ENCODE results near the gene TEX38.
"Not testable (repeated sequence)": the region's sequence is repeated elsewhere in the genome, so short reads cannot be mapped to it uniquely, and the experiment has no call there.

TEX38 gene

DNA sequence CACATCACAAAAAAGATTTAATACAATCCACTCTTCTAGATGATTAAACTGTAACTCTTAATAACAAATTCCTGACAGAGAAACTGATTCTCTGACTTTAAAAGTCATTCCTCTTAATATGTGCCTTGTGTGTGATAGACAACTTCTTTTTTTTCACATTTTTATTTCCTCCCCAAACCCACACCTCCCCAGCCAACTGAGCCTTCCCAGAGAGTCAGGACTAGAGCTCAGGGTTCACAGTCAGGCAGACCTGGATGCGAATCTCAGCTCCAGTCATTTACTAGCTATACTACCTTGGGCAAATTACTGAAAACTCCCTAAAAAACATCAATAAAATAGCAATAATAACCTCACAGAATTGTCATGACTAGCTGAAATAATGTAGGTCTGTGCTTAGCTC lies 17.6 kb upstream of the TEX38 start:
- TF ChIP-seq, protein P1, sequence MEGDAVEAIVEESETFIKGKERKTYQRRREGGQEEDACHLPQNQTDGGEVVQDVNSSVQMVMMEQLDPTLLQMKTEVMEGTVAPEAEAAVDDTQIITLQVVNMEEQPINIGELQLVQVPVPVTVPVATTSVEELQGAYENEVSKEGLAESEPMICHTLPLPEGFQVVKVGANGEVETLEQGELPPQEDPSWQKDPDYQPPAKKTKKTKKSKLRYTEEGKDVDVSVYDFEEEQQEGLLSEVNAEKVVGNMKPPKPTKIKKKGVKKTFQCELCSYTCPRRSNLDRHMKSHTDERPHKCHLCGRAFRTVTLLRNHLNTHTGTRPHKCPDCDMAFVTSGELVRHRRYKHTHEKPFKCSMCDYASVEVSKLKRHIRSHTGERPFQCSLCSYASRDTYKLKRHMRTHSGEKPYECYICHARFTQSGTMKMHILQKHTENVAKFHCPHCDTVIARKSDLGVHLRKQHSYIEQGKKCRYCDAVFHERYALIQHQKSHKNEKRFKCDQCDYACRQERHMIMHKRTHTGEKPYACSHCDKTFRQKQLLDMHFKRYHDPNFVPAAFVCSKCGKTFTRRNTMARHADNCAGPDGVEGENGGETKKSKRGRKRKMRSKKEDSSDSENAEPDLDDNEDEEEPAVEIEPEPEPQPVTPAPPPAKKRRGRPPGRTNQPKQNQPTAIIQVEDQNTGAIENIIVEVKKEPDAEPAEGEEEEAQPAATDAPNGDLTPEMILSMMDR (conservative IDR thresholded peaks at IDR 0.05; ENCODE audit: low read depth, low read length): no peak
- DNase-seq (ENCODE audit: low read depth): no peak
- no peak overlapping the region for H3K4me3 ChIP-seq (ENCODE audit: low read length)

DNA sequence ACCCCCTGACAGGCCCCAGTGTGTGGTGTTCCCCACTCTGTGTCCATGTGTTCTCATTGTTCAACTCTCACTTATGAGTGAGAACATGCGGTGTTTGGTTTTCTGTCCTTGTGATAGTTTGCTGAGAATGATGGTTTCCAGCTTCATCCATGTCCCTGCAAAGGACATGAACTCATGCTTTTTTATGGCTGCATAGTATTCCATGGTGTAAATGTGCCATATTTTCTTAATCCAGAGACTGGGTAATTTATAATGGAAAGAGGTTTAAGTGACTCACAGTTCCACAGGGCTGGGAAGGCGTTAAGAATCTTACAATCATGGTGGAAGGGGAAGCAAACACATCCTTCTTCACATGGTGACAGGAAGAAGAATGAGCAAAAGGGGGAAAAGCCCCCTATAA lies 17.0 kb upstream of the TEX38 start:
- not testable (repeated sequence) for DNase-seq (ENCODE audit: low read depth); H3K4me3 ChIP-seq (ENCODE audit: low read length)

DNA sequence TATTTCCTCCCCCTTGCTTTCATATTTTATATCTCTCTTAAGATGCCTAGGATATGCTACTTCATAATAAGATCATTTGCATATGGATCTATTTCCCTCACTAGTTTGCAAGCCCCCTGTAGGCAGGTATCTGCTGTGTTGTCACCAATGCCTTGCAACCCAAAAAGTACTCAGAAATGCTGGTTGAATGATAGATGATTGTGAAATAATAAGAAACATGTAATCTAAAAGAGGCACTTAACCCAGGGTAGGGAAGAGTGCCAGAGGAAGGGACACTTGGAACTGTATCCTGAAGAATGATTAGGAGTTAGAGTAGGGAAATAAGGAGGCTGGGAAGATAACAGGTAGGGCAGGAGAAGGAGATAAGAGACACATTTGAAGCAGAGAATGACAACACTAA lies 15.8 kb upstream of the TEX38 start:
- no peak overlapping the region for H3K4me3 ChIP-seq (ENCODE audit: low read length)
- no peak for DNase-seq (ENCODE audit: low read depth)
- TF ChIP-seq, protein P1 (conservative IDR thresholded peaks at IDR 0.05; ENCODE audit: low read depth, low read length): no peak

DNA sequence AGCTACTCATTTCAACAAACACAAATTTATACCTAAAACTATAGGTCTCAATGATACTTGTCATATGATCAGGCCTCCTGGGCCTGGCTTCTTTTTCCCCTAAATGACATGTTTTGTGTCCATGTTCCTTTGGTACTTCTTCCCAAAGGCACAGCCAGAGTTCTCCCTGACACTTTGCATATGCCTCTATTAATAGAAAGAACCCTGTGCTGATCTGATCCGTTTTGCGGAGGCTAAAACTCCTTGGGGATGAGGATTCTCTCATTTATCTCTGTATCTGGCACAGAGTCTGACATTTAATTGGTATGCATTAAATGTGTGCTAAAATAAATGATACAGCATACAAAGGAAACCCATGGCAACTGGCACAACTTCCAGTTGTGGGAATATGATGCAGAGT lies 15.0 kb upstream of the TEX38 start:
- no peak overlapping the region for H3K4me3 ChIP-seq (ENCODE audit: low read length)
- no peak for DNase-seq (ENCODE audit: low read depth)
- TF ChIP-seq, protein P1 (conservative IDR thresholded peaks at IDR 0.05; ENCODE audit: low read depth, low read length): no peak

DNA sequence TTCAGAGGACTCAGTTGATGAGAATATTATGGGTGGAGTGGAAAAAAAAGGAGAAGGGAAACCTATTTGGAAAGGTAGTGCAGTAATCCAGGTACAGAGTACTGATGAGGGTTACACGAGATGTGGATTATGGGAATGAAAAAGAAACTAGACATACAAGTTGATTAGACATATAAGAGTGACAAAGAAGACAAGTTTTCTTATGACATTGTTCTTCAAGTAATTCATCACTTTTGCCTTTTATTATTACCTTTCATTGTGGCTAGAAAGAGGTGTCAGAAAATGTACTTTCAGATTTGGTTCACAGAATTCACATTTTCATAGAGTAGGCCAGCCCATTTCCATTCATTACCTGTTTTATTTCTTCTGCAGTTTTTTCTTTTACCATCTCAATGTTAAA lies 13.9 kb upstream of the TEX38 start:
- DNase-seq (ENCODE audit: low read depth): no peak
- H3K4me3 ChIP-seq (ENCODE audit: low read length): no peak overlapping the region
- TF ChIP-seq, protein P1 (conservative IDR thresholded peaks at IDR 0.05; ENCODE audit: low read depth, low read length): no peak

DNA sequence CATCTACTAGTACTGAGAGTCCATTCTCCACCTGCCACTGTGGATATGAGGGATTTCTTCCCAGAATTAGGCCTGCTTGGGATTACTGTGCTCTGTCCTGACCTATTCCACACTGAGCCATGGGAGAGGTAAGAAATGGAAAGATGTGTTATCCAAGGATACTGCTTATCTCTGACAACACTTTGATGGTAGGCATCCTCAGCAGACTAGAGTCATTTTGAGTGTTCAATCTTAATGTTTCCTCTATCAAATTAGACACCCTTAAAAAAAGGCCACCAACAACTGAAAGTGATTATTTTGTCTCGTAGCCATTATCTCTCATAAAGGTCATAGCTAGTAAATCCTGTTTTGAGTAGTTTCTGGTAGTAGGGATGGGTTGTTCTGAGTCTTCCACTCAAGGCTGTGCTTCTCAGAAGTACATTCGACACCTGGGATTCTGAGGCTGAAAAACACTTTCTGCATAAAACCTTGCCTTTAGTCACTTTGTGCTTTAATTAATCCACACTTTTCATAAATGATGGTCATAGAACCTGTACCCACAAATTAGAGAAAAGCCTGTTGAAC lies 12.3 kb upstream of the TEX38 start:
- DNase-seq (ENCODE audit: low read depth): no peak
- H3K4me3 ChIP-seq (ENCODE audit: low read length): no peak overlapping the region

DNA sequence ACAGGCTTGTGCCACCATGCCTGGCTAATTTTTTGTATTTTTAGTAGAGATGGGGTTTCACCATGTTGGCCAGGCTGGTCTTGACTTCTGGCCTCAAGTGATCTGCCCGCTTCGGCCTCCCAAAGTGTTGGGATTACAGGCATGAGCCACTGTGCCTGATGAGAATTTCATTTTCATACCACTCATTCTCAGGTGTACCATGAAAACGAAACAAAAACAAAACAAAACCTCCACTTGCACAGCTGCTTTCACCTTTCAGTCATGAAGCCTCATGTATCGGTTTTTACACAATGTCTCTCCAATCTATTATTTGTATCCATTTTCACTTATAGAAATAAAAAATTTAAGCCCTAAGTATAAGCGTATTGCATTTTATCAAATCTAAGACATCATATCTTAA lies 11.5 kb upstream of the TEX38 start:
- not testable (repeated sequence) for H3K4me3 ChIP-seq (ENCODE audit: low read length); DNase-seq (ENCODE audit: low read depth)

More for the DNA sequence above, 12.3 kb upstream of the TEX38 start:
- TF ChIP-seq, protein P1 (conservative IDR thresholded peaks at IDR 0.05; ENCODE audit: low read depth, low read length): no peak

DNA sequence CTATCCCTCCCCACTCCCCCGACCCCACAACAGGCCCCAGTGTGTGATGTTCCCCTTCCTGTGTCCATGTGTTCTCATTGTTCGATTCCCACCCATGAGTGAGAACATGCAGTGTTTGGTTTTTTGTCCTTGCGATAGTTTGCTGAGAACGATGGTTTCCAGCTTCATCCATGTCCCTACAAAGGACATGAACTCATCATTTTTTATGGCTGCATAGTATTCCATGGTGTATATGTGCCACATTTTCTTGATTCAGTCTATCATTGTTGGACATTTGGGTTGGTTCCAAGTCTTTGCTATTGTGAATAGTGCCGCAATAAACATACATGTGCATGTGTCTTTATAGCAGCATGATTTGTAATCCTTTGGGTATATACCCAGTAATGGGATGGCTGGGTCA lies 8.7 kb upstream of the TEX38 start:
- not testable (repeated sequence) for H3K4me3 ChIP-seq (ENCODE audit: low read length); DNase-seq (ENCODE audit: low read depth)

DNA sequence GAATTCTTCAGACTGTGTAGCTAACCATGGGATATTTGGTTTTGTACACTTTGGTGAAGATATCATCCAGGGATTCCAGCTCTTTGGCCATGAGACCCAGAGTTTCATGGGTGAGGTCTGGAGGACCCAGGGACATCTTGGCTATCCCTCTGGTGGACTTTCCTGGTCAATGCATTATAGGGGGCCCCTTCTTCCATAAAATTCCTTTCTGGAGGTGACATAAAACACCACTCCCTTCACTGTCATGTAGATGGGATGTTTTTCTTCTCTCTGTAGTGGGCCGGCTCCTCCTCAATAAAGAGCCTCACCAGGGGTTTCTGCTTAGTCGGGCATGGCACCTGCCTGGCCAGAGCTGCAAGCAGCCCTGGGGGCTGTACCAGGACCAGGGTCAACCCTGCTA lies 5.7 kb upstream of the TEX38 start:
- DNase-seq (ENCODE audit: low read depth): no peak
- TF ChIP-seq, protein P1 (conservative IDR thresholded peaks at IDR 0.05; ENCODE audit: low read depth, low read length): no peak
- no peak overlapping the region for H3K4me3 ChIP-seq (ENCODE audit: low read length)
